ENCODE measurements around the gene SLC9C2.
"Not testable (repeated sequence)": the region's sequence is repeated elsewhere in the genome, so short reads cannot be mapped to it uniquely, and the experiment has no call there.

SLC9C2 gene

DNA sequence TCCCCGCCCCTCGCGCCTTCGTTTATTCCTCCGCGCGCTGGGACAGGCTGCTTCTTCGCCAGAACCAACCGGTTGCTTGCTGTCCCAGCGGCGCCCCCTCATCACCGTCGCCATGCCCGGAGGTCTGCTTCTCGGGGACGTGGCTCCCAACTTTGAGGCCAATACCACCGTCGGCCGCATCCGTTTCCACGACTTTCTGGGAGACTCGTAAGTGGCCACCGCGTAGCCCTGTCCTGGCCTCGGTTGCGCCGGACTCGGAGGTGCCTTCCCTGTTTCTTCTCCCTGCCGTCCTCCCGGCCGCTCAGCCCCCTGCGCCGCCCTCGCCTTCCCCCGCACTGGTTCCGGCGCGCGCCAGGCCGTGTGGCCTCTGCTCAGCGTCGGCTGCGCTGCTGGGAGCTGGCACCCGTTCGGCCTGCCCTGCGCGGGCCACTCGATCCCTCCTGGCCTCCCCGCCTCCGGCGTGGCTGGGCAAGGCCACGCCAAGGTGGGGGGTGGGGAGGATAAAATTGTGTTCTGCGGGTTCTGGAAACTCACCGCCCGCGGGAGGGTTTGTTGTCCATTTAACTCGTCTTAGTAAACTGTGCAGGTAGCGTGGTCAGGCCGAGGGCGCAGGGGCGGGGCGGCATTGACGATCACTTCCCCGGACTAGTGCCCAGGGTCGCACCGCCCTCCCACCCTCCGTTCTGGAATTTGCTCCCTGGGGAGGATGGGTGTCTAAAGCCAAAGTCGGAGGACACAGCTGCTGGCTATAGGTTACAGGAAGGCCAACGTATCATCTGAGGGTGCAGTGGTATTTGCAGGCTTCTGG, 125.4 kb downstream of the SLC9C2 start, which contains the start of gene PRDX6:
PRDX6 (plus strand) TSS at position 50 of the 808 bp plus-strand sequence; CDS start at position 113, 63 bp downstream.
- TF ChIP-seq, protein P1, sequence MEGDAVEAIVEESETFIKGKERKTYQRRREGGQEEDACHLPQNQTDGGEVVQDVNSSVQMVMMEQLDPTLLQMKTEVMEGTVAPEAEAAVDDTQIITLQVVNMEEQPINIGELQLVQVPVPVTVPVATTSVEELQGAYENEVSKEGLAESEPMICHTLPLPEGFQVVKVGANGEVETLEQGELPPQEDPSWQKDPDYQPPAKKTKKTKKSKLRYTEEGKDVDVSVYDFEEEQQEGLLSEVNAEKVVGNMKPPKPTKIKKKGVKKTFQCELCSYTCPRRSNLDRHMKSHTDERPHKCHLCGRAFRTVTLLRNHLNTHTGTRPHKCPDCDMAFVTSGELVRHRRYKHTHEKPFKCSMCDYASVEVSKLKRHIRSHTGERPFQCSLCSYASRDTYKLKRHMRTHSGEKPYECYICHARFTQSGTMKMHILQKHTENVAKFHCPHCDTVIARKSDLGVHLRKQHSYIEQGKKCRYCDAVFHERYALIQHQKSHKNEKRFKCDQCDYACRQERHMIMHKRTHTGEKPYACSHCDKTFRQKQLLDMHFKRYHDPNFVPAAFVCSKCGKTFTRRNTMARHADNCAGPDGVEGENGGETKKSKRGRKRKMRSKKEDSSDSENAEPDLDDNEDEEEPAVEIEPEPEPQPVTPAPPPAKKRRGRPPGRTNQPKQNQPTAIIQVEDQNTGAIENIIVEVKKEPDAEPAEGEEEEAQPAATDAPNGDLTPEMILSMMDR (IDR thresholded peaks at IDR 0.05; ENCODE audit: insufficient read depth, low read depth, low read length, missing control alignments) = no peak

DNA sequence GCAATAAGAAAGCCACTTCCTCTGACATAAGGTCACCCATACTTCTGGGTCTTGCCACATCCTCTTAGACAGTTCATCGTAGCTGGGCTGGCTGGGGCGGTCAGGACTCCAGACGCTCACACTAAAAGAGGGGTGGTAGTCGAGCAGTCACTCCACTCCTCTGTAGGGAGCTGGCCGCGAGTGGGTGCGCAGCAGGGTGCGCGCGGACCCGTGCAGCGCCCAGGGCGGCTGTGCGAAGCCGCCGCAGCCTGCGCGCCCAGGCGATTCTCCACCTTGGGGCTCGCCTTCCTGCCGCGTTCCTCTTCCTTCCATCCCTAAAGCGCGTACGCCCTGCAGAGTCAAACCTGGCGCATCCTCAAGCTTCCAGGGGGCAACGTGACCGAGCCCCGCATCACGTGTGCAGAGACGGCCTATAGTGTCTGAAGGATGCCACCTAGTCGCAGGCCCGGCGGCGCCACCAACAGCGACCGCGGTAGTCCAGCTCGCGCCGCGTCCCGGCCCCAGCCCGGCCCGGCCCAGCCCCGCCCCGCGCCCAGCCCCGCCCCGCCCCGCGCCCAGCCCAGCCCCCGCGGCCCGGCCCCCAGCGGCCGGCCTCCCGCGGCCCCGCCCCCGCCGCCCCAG, 126.1 kb downstream of the SLC9C2 start:
- peak overlapping the region; percentile 93 for H3K4me3 ChIP-seq (ENCODE audit: low read length)
- DNase-seq (ENCODE audit: low read depth) = peak; percentile 85
- TF ChIP-seq, protein P1 (IDR thresholded peaks at IDR 0.05; ENCODE audit: insufficient read depth, low read depth, low read length, missing control alignments) = no peak

More for the DNA sequence above, 125.4 kb downstream of the SLC9C2 start, which contains the start of gene PRDX6:
- H3K4me3 ChIP-seq (ENCODE audit: low read length) = peak within 1 kb of the TSS; percentile 93
- peak; percentile 84 for DNase-seq (ENCODE audit: low read depth)

DNA sequence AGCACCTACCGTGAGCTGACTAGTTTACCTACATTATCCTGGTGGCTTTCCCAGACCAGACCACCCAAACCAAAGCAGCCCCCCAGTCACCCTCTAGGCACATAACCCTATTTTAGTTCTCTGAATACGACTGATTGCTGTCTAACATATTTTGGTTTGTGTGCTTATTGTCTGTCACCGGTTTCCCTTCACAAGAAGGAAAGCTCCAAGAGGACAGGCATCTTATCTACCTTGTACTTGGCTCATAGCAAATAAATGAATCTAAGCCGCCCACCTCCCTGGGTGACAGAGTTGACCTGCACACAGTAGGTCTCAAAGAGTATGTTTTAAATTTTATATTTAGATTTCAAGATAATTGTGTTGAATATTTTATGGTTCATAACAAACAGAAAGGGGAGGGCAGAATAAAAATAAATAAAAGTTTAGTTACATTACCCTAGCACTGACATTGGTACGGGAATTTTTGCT, 126.6 kb downstream of the SLC9C2 start:
- TF ChIP-seq, protein P1 (IDR thresholded peaks at IDR 0.05; ENCODE audit: insufficient read depth, low read depth, low read length, missing control alignments) = no peak
- no peak for DNase-seq (ENCODE audit: low read depth)

DNA sequence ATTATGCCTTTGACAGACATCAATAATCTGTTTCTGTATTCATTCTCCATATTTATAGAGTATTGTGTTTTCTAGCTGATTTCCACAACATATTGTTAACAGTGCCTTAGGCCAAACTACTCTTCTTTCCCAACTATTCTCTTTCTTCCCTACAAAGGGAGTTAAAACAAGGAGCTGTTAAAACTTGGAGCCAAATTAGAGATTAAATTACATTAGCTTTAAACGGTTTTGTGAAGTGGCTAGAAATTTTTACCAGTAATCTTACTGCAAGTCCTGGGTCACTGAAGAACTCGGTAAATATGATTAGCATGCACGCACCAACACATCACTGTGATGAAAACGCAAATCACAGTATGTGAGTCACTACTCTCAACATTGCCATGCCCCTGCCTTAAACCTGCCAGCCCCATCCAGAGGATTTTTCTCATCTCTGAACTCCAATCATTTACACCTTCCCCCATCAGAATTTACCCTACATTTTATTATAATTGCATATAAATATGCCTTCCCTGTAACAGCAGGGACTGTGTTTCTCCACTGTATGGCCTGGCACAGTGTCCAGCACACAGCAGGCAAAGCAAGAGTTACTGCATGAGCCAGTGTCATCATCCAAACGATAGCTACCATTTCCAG, 127.2 kb downstream of the SLC9C2 start:
- TF ChIP-seq, protein P1 (IDR thresholded peaks at IDR 0.05; ENCODE audit: insufficient read depth, low read depth, low read length, missing control alignments) = no peak
- DNase-seq (ENCODE audit: low read depth) = peak; percentile 88
- H3K4me3 ChIP-seq (ENCODE audit: low read length) = peak overlapping the region; percentile 58

More for the DNA sequence above, 126.6 kb downstream of the SLC9C2 start:
- H3K4me3 ChIP-seq (ENCODE audit: low read length) = peak overlapping the region; percentile 58

DNA sequence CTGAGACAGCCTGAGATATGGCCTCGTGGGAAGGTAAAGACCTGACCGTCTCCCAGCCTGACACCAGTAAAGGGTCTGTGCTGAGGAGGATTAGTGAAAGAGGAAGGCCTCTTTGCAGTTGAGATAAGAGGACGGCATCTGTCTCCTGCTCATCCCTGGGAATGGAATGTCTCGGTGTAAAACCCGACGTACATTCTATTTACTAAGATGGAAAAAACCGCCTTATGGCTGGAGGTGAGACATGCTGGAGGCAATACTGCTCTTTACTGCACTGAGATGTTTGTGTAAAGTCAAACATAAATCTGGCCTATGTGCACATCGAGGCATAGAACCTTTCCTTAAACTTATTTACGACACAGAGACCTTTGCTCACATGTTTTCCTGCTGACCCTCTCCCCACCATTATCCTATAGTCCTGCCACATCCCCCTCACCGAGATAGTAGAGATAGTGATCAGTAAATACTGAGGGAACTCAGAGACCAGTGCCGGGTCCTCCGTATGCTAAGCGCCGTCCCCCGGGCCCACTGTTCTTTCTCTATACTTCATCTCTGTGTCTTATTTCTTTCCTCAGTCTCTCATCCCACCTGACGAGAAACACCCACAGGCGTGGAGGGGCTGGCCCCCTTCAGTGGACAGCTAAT, 128.0 kb downstream of the SLC9C2 start:
- DNase-seq (ENCODE audit: low read depth); H3K4me3 ChIP-seq (ENCODE audit: low read length): not testable (repeated sequence)

DNA sequence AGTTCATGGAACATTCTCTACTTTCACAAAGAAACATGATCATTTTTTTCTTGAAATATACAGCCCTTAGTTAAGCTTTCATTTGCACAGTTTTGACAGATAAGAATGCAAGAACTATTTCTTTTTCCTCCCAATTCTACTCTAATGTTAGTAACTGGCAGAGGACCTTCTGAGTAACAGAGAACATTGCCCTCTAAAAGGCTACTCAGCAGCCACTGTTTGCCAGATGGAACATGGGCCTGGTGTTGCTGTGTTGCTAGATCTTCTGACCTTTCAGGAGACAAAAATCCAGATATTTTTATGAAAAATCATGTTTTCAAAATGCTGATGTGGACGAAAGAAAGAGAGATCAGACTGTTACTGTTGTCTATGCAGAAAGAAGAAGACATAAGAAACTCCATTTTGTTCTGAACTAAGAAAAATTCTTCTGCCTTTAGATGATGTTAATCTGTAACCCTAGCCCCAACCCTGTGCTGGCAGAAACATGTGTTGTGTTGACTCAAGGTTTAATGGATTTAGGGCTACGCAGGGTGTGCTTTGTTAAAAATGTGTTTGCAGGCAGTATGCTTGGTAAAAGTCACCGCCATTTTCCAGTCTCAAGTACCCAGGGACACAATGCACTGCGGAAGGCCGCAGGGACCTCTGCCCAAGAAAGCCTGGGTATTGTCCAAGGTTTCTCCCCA, 128.6 kb downstream of the SLC9C2 start:
- DNase-seq (ENCODE audit: low read depth) = no peak
- TF ChIP-seq, protein P1 (IDR thresholded peaks at IDR 0.05; ENCODE audit: insufficient read depth, low read depth, low read length, missing control alignments) = no peak
- no peak overlapping the region for H3K4me3 ChIP-seq (ENCODE audit: low read length)

Measured in epithelial cell of esophagus (primary cell).